Activated T-cell treated with anti-CD3 and anti-CD28 coated beads, Interleukin-2, amount 50 U/mL, for 1 hour (primary cell): ENCODE measurements around the gene ELAPOR2.
A peak's percentile ranks its signal among the peaks of the same experiment; 100 is the strongest.
"Not testable (repeated sequence)": the region's sequence is repeated elsewhere in the genome, so short reads cannot be mapped to it uniquely, and the experiment has no call there.

ENCODE experiments used
- DNase-seq: peaks from one replicate; pipeline ENCODE4 v3.0.0-alpha.2; 2020

Gene ELAPOR2, protein sequence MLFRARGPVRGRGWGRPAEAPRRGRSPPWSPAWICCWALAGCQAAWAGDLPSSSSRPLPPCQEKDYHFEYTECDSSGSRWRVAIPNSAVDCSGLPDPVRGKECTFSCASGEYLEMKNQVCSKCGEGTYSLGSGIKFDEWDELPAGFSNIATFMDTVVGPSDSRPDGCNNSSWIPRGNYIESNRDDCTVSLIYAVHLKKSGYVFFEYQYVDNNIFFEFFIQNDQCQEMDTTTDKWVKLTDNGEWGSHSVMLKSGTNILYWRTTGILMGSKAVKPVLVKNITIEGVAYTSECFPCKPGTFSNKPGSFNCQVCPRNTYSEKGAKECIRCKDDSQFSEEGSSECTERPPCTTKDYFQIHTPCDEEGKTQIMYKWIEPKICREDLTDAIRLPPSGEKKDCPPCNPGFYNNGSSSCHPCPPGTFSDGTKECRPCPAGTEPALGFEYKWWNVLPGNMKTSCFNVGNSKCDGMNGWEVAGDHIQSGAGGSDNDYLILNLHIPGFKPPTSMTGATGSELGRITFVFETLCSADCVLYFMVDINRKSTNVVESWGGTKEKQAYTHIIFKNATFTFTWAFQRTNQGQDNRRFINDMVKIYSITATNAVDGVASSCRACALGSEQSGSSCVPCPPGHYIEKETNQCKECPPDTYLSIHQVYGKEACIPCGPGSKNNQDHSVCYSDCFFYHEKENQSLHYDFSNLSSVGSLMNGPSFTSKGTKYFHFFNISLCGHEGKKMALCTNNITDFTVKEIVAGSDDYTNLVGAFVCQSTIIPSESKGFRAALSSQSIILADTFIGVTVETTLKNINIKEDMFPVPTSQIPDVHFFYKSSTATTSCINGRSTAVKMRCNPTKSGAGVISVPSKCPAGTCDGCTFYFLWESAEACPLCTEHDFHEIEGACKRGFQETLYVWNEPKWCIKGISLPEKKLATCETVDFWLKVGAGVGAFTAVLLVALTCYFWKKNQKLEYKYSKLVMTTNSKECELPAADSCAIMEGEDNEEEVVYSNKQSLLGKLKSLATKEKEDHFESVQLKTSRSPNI

DNA sequence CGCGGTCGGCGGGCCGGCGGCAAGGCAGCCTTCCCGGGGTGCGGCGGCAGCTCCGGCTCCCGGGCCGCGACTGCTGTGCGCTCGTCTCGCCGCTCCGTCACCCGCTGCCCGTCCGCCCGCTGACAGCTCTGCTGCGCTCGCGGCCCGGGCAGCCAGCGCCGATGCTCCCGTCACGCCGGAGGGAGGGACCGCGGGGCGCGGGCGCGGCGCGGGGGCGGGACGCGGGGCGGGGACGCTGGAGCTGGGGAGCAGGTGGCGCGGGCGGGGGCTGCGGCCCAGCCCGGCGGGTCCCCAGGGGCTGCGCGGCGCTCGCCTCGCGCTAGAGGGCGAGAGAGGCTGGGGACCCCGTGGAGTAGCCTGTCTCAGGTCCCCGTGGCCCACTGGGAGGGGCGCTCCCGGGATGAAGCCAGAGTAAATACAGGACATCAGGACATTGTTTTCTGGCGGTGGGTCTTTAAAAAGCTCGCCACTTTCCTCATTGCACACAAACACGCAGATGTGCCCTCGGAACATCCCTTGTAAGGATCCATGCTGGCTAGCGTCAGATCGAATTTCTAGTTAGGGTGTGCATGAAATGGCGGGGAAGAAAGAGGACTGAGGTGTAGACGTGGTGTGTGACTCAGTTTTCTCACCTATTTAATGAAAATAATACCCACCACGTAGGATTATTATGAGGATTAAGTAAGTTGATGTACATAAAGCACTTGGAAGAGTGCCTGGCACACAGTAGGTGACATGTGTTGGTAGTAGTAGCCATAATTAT lies at the start of gene ELAPOR2:
Gene ELAPOR2, minus strand, starts transcription at position 130 of the 763 bp plus-strand sequence. CDS start 141 bp downstream, outside the sequence.
- DNase-seq: peak; percentile 92

DNA sequence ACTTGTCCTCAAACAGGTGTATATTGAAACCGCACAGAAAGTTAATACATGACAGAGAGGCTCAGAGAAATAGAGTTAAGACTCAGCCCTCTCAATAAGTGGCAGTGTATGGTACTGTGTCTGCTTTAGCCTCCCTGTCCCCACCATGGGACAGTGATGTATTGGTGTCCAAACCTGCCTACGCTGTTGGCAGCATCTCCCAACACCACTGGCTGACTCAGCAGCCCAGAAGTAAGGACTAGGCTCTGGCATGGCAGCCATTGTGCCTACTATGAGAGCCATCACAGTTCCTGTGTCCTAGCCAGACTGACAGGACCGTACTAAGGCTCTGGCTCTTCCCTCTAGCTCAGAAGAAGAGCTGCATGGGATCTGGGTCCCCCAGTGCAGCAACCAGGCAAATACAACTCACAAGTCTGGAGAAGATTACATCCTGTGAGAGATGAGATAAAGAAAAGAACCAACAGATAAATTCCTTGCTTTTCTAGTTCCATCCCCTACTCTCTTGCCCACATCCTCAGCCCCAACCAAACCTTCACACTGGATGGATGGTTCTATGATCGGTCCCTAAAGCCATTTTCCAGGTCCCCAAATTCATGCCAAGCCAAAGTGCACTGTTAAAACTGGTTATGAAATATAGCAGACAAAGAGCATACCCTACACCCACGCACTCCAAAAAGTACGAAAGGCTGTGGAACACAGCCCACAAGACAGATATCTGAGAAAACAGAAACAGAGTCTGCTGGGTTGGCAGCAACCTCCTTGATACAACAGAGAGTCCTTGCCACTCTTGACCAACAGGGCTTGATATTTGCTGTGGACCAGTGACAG lies 48.7 kb upstream of the ELAPOR2 start:
- no peak for DNase-seq

DNA sequence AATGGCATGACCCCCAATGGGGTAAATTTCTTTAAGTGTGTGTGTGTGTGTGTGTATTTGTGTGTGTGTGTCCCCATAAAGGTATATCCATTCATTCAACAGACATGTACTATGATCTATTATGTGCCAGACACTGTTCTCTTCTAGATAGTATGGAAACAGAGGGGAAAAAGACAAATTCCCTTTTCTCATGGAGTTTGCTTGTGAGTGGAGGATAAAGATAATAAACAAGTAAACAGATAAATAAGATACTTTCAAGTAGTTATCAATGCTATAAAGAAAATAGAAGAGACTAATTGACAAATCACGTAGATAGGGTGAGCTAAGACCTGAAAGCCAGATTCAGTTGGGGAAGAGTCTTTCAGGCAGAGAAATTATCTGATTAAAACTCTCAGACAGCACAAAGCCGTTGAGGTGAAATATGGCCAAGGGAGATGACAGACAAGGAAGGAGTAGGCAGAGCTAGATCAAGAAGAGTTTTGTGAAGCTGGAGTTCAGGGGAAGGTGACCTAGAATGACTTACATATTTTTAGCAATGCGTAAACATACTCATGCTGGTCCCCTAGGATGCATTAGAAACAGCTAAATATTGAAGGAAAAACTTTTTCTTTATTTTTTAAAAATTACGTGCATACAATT lies 47.6 kb upstream of the ELAPOR2 start:
- DNase-seq: no peak

DNA sequence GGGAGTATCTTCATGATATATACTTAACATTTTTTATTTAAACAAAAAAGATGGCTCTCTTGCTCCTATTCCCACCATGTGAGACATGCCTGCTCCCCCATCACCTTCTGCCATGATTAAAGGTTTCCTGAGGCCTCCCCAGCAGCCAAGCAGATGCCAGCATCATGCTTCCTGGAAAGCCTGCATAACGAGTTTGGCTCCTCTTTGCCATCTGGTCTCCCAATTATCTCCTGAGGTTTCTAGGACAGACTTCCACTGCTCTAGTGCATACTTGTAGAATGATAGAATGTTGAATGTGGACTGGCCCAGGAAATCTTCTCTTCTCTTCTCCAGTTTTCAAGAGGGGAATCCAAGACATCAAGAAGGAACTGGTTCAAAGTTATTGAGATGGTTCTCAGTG lies 45.9 kb upstream of the ELAPOR2 start:
- DNase-seq: no peak

DNA sequence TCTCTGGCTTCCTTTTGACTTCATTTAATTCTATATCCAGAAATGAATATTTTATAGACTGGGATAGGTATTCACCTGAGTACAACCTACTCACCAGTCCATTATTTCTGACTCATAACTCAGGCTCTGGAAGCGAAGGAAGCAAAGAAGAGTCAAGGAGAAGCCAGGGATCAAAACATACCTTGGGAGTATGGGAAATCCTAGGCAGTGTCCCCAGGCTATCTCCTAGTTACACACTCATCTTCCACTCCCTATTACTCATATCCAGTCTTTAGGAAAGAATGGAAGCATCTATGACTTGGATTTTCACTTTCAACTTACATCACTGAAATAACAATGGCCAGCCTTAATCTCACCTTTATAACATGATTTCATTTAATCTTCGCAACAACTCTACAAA lies 40.9 kb upstream of the ELAPOR2 start:
- no peak for DNase-seq

DNA sequence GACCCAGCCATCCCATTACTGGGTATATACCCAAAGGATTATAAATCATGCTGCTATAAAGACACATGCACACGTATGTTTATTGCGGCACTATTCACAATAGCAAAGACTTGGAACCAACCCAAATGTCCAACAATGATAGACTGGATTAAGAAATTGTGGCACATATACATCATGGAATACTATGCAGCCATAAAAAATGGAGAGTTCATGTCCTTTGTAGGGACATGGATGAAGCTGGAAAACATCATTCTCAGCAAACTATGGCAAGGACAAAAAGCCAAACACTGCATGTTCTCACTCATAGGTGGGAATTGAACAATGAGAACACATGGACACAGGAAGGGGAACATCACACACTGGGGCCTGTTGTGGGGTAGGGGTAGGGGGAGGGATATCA lies 37.9 kb upstream of the ELAPOR2 start:
- DNase-seq: not testable (repeated sequence)

DNA sequence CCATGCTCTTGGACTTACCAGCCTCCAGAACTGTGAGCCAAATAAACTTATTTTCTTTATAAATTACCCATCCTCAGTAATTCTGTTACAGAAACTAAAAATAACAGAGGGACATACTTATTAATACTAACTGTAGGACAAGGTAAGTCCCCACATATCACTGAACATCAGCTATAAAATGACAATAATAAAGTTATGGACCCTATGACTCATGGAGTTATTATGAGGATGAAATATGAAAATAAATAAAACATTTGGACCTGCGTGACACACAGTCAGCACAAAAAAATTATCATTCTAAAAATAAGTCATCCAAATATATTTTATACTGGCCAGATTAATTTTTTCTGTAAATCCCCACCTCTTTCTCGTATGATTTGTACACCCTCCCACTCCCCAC lies 34.9 kb upstream of the ELAPOR2 start:
- DNase-seq: no peak

DNA sequence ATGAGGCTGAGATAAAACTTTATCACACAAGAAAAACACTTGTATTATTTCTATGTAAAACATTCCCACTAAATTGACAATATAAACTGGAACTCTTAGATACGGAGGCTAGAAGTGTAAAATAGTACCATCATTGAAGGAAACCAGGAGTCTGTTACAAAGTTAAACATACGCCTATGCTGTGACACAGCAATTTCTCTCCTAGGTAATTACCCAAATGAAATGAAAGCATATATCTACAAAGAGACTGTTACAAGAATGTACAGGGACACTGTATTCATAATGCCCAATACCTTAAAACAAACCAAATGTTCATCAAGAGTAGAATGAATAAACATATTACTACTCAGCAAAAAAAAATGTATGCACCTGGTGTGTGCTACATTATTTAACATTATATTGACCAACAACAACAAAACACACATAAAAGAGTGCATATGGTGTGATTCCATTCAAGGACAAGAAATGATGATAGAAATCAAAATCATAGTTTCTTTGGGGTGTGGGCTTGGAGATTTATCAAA lies 33.2 kb upstream of the ELAPOR2 start:
- no peak for DNase-seq

DNA sequence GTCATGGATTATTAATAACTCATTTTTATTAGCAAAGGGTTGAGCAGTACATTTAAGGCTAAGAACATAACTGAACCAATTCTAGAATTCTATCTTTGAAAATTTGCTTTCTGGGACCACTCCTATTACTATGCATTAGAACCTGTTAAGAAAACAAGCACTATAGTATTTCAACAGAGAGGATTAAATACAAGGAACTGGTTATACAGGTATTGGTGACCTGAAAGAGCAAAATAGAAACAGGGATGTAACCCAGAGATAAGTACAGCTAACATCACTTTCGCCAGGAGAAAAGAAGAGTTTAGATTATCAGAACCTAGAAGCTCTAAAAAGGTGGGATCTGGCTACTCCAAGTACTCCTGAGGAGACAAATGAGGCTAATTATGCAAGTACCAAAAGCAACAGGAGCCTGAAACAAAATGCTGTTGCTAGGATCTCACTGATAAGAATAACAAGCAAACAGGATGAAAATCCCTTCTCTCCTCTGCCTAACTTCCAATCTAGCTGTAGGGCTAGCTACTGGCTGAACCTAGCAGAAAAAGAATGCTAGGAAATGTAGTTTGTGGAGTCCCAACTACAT lies 32.1 kb upstream of the ELAPOR2 start:
- DNase-seq: no peak

DNA sequence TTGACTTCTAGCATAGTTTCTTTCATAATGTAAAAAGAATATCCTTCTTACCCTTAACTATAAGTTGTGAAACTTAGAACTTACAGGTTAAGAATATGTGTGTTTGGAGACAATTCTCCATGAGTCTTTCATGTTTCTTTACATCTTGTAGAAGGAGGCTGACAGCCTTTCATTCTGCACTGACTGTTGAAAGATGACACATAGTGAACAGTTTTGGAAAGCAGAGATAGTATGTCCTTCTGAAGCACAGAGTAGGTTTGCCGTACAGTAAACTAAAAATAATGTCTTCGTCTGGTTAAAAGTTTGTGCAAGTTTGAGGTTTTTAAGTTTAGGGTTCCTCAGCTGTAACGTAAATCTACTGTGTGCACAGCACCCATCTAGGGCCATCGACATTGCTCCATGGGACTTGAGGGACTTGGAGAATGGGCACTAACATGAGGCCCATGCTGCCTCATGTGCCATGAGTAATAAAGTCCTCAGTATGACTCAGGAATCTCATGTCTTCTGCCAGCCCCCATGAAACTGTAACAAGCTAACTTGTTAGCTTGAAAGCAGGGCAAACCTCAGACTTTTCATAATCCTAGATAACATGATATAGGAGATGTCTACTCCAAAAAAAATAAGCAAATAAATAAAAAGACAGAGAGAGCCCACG lies 24.5 kb upstream of the ELAPOR2 start:
- no peak for DNase-seq

DNA sequence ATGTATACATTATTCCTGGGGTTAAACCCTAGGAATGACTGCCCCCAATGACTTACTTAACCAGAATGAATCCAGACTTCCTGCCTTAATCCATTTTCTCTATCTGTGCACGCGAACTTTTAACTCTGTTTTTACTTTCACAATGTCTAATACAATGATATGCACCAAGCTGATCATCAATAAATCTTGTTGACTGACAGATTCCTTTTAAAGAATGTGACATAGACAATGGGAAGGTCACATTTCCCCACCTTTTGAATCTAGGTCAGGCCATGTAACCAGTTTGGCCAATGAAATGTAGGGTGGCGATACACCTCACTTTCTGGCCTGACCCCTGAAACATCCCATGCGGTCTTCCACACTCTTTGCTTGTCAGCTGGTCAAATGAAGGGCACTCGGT lies 23.2 kb upstream of the ELAPOR2 start:
- DNase-seq: no peak

DNA sequence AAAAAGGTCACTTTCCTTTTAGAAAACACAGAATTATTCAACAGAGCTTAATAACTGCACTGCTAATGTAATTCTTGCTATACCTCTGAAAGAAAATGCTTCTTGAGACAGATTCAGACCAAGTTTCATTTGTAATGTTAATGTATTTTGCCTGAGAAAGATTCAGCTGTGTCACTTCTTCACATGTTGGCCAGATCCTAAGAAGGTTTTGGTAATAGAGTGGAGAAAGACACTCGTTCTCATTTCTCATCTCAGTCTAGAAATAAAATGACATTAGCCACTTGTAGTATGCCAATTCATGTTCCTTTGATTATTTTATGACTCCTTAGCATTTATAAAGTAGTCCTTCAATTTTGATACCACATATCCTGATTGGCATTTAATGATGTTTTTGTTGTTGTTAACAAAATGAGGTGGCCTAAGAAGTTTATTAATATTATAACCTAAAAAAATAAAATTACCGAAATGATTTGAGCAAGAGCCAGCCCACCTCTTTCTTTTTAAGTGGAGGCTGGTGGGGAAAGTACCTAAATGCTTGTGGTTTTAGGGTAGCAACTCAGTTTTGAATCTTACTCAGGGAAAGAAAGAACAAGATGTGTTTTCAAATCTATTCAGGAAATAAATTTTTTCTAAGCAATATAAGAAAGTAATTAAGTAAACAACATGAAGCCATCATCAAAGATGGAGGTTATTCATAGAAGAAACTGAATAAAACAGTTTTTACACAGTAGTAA lies 16.4 kb upstream of the ELAPOR2 start:
- no peak for DNase-seq

DNA sequence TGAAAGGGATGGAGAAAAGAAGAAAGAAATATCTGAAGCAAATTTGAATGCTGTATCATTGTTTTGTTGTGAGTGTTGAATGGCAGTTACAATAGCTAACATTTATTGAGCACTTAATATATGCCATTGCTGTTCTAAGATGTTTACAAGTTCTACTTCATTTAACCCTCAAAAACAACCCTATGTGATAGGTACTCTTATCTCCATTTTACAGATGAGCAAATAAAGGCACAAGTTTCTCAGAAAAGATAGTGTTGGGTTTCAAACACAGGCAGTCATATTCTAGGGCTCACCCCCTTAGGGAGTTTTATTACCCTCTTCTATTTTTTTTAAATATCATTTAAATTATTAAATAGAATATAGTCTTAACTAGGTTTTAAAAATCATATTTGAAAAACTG lies 8.3 kb upstream of the ELAPOR2 start:
- no peak for DNase-seq

DNA sequence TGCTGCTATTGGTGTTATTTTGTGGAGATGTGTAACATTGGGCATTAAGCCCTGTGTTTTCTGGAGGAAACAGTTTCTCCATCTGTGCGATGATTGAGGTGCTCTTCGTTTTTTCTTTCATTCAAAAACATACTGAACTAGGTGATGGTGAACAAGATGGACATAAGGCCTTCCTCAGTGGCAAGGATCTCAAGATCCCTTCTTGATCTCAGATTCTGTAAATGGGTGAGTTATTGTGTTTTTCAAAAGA lies 759 bp upstream of the ELAPOR2 start:
- DNase-seq: no peak

DNA sequence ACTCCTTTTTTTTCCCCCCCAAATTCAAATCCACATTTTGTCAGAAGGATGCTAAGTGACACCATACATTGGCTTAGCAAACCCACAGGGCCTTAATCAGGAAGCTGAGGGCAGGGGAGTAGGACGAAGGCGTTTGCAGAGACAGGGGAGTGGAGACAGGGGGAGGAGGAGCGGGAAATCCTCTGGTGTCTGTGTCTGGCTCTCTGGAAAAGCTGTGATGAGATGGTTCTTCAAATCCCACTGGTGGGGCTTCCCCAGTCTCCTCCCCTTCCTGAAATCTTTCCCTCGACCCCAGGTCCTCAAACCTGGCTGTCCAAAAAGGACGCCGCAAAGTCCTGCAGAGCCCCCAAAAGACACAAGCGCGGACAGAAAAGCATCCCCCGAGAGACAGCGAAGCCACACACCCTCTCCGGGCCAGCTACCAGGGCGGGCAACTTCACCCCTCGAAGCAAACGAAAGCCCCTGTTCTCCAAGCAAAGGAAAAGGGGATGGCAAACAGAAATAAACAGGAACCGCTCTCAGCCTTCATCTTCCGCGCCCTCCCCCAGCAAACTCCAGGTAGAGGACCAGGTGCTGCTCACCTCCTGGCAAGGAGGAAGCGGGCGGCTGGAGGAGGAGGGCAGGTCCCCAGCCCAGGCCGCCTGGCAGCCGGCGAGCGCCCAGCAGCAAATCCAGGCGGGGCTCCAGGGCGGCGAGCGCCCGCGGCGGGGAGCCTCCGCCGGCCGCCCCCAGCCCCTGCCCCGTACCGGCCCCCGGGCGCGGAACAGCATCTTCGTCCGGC lies 520 bp downstream of the ELAPOR2 start:
- DNase-seq: no peak

DNA sequence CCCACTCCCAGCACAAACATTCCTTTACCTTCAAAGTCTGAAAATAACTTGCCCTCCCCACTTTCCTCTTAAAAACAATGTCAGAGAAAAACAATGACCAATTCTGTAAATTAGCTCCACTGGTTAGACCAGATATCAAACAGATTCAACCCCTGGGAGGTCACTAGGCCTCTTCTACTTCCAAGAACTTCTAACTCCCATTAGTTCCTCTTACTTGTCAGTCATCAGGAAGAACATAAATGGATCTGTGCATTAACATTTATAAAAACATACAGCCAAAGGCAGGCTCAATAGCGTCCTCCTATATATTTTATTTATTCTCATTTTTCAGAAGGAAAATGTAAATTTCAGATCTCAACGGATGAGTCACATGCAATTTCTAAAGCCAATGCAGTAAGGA lies 2.2 kb downstream of the ELAPOR2 start:
- DNase-seq: no peak

DNA sequence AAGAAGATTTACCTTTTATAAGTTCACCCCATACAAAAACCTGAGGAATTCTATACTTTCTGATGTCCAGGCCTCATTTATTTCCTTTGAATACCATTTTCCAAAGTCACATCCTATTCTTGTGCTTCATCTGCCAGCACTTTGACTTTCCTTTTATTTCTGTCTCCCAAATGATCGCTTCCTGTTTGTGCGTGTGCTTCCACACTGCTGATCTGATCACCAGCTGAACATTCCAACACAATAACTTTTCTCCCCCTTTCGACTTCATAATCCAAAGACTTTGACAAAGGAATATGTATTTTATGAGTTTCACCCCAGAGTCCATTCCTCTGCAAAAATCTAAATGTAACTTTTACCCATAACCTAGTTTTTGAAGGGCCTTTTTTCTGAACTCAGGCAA lies 3.1 kb downstream of the ELAPOR2 start:
- no peak for DNase-seq

DNA sequence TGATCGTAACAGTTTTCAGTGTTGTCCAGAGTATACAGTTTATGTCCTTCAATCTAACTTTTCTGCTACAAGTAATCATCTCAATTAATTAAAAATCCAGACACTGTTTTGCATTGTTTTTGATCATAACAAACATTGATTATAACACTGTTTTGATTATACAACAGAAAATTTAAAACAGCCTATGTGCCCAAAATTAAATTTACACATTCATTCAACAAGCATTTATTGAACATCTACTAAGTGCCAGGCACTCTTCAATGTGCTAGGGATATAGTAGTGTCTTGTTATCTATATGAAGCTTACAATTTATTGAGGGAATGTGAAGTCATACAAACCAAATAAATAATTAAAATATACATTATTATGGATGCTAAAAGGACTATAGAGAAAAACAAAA lies 10.6 kb downstream of the ELAPOR2 start:
- no peak for DNase-seq

DNA sequence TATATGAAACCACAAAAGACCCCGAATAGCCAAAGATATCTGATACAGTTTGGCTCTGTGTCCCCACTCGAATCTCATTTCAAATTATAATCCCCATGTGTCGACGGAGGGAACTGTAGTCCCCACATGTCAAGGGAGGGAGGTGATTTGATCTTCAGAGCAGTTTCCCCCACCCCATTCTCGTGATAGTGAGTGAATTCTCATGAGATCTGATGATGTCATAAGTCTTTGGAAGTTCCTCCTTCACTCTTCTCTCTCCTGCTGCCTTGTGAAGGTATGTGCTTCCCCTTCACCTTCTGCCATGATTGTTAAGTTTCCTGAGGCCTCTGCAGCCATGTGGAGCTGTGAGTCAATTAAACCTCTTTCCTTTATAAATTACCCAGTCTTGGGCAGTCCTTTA lies 13.0 kb downstream of the ELAPOR2 start:
- no peak for DNase-seq
